HG03064 (cell line): ENCODE results near the gene VPS8.

Experiments used
- ATAC-seq: cut with Tn5 transposase; IDR thresholded peaks from one replicate; pipeline ENCODE4 v1.9.1; 2021; ENCODE audit warnings: low read depth; ENCODE audit not compliant: unreplicated experiment

The VPS8 gene

GRCh38 chr3:185042312-185043050 lies 230.5 kb downstream of the VPS8 start:
- no peak for ATAC-seq

DNA sequence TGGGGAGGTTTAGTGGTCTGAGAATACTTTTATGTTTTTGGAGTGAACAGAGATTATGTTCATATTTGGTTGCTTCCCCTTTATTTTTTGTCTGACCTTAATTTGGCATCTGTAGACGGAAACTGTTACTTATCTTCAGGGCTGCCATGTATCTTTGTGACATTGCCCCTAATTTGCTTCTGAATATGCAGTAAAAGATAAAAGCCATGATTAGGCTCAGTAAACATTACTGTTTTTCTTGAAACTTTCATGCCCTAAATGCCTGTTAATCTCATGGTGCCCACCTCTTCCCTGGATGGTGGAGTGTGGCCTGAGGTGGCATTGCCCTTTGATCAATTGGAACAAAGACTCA lies 234.2 kb downstream of the VPS8 start:
- ATAC-seq: no peak

GRCh38 chr3:185046603-185047002 lies 234.6 kb downstream of the VPS8 start:
- no peak for ATAC-seq

- ATAC-seq: no peak
These were observed 237.7 kb downstream of the VPS8 start for GRCh38 chr3:185049710-185050109.

DNA sequence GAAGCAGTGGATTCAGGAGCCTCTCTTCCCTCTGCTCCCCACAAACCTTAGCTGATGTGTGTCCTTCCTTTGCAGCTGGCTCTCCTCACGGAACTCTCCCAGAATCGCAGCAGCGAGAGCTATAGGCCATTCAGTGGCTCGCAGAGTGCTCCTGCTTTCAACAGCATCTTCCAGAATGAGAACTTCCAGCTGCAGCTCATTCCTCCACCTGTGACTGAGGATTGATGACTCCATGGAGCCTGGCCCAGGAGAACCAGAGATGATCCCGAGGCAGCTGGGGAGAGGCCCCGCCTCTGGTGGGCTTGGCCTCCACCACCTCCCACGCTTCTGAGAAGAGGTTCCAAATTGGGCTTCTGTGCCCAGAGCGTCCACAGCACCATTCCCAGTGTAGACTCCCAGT lies 239.8 kb downstream of the VPS8 start:
- no peak for ATAC-seq

DNA sequence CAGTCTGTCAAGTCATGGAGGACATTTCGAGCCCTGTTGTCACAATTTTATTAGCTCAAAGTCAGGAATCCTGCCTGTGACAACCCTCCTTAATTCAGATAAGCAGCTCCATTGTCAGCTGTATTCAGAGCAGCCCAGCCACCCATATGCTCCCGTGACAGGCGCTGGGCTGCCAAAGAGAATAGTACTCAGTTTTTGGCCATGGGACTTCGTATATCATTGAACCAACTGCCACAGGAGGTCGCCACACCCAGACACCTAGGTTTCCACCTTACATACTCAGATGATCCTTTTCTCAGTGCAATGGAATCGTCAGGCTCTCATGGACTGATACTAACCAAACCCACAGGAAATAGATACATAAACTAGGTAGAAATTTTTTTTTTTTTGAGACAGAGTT lies 240.7 kb downstream of the VPS8 start:
- no peak for ATAC-seq

DNA sequence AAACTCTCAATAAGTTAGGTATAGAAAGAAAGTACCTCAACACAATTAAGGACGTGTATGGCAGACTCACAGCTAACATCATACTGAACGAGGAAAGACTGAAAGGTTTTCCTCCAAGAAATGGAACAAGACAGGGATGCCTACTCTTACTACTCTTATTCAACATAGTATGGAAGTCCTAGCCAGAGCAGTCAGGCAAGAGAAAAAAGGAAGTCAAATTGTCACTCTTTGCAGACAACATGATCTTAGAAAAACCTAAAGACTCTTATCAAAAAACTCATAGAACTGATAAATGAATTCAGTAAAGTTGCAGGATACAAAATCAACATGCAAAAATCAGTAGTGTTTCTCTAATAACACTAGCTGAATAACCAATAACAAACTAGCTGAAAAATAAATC lies 244.9 kb downstream of the VPS8 start:
- no peak for ATAC-seq

DNA sequence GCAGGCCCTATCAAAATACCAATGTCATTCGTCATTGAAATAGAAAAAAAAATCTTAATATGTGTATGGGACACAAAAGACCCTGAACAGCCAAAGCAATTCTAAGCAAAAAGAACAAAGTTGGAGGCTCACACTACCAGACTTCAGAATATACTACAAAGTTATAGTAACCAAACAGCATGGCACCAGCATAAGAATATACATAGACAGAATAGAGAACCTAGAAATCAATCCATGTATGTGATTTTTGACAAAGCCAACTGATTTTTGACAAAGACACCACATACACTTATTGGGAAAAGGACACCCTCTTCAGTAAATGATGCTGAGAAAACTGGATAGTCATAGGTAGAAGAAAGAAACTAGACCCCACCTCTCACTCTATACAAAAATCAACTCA lies 245.9 kb downstream of the VPS8 start:
- ATAC-seq: no peak

GRCh38 chr3:185058796-185059195 lies 246.8 kb downstream of the VPS8 start:
- no peak for ATAC-seq

GRCh38 chr3:185059766-185060165 lies 247.8 kb downstream of the VPS8 start:
- ATAC-seq: no peak

- no peak for ATAC-seq
These were observed 248.7 kb downstream of the VPS8 start for GRCh38 chr3:185060655-185061054.

GRCh38 chr3:185062191-185062590 lies 250.2 kb downstream of the VPS8 start:
- no peak for ATAC-seq

DNA sequence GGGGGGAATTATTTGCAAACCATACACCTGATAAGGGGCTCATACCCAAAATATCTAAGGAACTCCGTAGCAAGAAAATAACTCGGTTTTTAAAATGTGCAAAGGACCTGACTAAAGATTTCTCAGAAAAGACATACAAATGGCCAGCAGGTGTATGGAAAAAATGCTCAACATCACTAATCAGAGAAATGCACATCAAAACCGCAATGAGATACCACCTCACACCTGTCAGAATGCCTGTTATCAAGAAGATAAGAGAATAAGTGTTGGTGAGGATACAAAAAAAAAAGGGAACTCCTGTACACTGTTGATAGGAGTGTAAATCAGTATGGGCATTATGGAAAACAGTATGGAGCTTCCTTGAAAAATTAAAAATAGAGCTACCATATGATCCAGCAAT lies 251.5 kb downstream of the VPS8 start:
- ATAC-seq: no peak

DNA sequence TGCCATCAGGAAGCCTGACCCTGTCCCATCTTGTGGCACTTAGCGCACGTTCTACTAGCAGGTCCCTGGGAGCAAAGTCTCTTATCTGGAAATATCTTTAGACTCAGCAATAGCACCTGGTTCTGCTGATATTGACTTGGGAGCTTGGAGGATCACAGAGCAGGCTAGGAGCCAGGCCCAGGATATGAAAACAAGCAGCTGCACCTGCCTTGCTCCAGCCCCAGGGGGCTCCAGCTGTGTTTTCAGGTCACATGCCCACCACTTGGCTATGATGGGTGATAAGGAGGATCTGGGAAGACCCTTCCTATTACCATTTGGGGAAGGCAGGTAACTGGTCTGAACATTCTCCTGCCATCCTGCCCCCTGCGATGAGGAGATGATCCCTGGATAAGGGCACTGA lies 253.1 kb downstream of the VPS8 start:
- ATAC-seq: no peak

DNA sequence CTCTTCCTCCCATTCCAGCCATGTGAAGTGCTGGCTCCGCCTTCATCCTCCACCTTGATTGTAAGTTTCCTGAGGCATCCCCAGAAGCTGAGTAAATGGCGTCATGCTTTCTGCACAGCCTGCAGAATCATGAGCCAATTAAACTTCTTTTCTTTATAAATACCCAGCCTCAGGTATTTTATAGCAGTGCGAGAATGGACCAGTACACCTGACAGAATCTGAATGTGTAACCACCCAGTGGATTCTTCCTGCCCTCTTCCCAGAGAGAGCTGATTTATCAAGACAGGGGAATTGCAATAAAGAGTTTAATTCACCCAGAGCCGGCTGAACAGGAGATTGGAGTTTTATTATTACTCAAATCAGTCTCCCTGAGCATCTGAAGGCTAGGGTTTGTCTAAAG lies 254.3 kb downstream of the VPS8 start:
- no peak for ATAC-seq

- ATAC-seq: no peak
These were observed 255.2 kb downstream of the VPS8 start for GRCh38 chr3:185067173-185067572.

DNA sequence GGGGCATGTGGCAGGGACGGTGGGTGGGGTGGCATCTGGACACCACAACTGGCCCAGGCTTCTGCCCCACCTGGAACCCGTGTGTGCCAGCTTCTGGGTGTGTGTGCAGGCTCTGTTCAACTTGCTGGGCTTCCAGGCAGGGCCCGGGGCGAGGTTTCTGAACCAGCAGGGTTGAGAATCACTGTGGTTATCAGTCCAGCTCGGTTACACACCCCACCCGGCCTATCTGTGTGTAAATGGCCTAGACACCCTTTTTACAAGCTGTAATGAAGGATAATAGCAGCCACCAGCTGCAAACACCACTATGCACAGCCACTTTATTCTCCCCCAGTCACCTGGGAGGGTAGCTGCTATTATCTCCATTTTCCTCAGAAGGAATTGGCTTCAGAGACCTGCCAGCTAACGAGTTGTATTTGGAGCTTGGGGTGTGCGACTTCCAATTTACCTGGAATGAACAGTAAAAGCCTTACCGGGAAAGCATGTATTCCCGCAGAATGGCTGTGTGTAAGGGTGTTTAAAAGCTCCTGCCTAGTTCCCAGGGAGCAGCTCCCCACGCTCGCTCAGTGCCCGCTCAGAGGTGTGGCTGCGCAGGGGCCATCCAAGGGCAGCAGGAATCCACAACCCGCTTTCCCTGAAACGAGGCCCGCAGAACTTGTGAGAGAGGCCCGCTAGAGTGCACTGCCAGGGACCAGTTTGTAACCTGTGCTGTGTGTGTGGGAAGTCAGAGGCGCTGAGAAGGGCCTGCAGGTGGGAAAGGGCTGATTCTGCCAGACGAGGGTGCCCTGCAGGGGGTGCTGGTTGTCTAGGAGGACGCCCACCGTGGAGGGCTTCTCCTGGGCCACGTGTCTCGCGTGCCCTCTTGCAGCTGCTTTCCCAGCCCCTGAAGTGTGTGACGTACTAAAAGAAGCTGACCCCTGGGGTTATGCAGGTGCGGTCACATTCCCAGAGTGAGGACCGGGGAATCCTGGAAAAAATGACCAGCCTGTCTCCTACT lies 257.4 kb downstream of the VPS8 start:
- ATAC-seq: no peak

GRCh38 chr3:185070491-185071286 lies 258.7 kb downstream of the VPS8 start:
- no peak for ATAC-seq

- no peak for ATAC-seq
These were observed 259.4 kb downstream of the VPS8 start for GRCh38 chr3:185071287-185071800.

DNA sequence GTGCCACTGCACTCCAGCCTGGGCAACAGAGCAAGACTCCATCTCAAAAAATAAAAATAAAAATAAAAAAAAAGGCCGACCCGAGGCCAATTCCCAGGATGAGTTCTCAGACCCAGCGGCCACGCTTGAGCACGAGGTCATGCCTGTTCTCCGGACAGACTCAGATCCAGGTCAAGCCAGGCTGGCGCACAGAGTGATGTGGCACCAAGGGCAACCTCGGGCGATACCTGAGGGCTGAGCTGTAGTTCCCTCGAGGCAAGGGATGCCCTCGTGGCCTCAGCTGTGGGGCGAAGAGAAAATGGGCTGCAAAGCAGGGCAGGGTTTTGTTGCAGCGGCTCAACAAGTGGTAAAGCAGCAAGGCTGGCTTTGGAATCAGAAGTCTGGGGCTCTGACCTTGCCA lies 263.6 kb downstream of the VPS8 start:
- ATAC-seq: no peak

- no peak for ATAC-seq
These were observed 264.3 kb downstream of the VPS8 start for GRCh38 chr3:185076219-185076618.
